Liver (tissue), 9 donors: ENCODE measurements around the gene ATP2B3. TPM values are rescaled to one million over a fixed set of nuclear protein-coding genes. Genes with fewer than 3 reads are reported as not detected.

Experiments used
- DNase-seq: peaks from one replicate; pipeline ENCODE4 v3.0.0-alpha.2; 2017; ENCODE audit warnings: low spot score
- H3K27ac ChIP-seq, 2 donors: one replicate each; pipeline ENCODE4 v1.7.0; 2013; ENCODE audit warnings: inconsistent platforms in 2 of 2, low read length in 2 of 2, control low read depth in 1 of 2, low read depth in 1 of 2, mild to moderate bottlenecking in 1 of 2
- H3K27me3 ChIP-seq, 4 donors: one replicate each; pipeline versions ENCODE4 v1.6.1 to v1.7.0; 2013; ENCODE audit warnings: low read length in 3 of 4, inconsistent platforms in 1 of 4, mild to moderate bottlenecking in 1 of 4, moderate library complexity in 1 of 4; ENCODE audit not compliant: control insufficient read depth in 4 of 4, insufficient read depth in 4 of 4
- H3K36me3 ChIP-seq, 4 donors: one replicate each; pipeline versions ENCODE4 v1.6.1 to v1.7.0; 2013; ENCODE audit warnings: low read length in 3 of 4, mild to moderate bottlenecking in 3 of 4, low read depth in 1 of 4, moderate library complexity in 1 of 4; ENCODE audit not compliant: control insufficient read depth in 4 of 4, insufficient read depth in 3 of 4
- H3K4me1 ChIP-seq, 4 donors: one replicate each; pipeline versions ENCODE4 v1.6.1 to v1.7.0; 2013; ENCODE audit warnings: low read length in 3 of 4, mild to moderate bottlenecking in 3 of 4, moderate library complexity in 1 of 4; ENCODE audit not compliant: control insufficient read depth in 4 of 4, insufficient read depth in 4 of 4
- H3K4me3 ChIP-seq, 3 donors: one replicate each; pipeline versions ENCODE4 v1.6.1 to v1.7.0; 2013; ENCODE audit warnings: low read length in 3 of 3, control low read depth in 1 of 3, low read depth in 1 of 3, mild to moderate bottlenecking in 1 of 3
- H3K9ac ChIP-seq, 2 donors: one replicate each; pipeline ENCODE4 v1.7.0; 2013; ENCODE audit warnings: low read length in 2 of 2, mild to moderate bottlenecking in 2 of 2, moderate library complexity in 2 of 2, control low read depth in 1 of 2, low read depth in 1 of 2
- H3K9me3 ChIP-seq, 4 donors: one replicate each; pipeline versions ENCODE4 v1.6.1 to v1.7.0; 2013; ENCODE audit warnings: low read length in 3 of 4; ENCODE audit not compliant: control insufficient read depth in 4 of 4
- CTCF ChIP-seq: fragments of 150-350 bp; IDR thresholded peaks from 2 replicates; pipeline ENCODE4 v1.5.1; 2017; ENCODE audit warnings: improper control_type of control experiment, low read depth, low read length; ENCODE audit not compliant: missing input control
- EGR1 ChIP-seq, 2 donors: IDR thresholded peaks; 2 replicates each; pipeline ENCODE4 v1.6.1; 2016 to 2018; ENCODE audit warnings: antibody characterized with exemption in 2 of 2, low read depth in 2 of 2
- FOXA1 ChIP-seq: IDR thresholded peaks from 2 replicates; pipeline ENCODE4 v1.6.1; 2016; ENCODE audit warnings: antibody characterized with exemption
- FOXA2 ChIP-seq: IDR thresholded peaks from 2 replicates; pipeline ENCODE4 v1.6.1; 2016; ENCODE audit warnings: antibody characterized with exemption
- GABPA ChIP-seq, 2 donors: IDR thresholded peaks in 1 of 2; conservative IDR thresholded peaks in 1 of 2; 2 replicates each; pipeline ENCODE4 v1.6.1; 2016; ENCODE audit warnings: antibody characterized with exemption in 2 of 2, mild to moderate bottlenecking in 1 of 2, moderate library complexity in 1 of 2
- HNF4A ChIP-seq, 2 donors: conservative IDR thresholded peaks; 2 replicates each; pipeline ENCODE4 v1.6.1; 2016; ENCODE audit warnings: antibody characterized with exemption in 2 of 2, mild to moderate bottlenecking in 2 of 2
- MAX ChIP-seq: IDR thresholded peaks from 2 replicates; pipeline ENCODE4 v1.6.1; 2016; ENCODE audit warnings: antibody characterized with exemption
- NR2F2 ChIP-seq: IDR thresholded peaks from 2 replicates; pipeline ENCODE4 v1.6.1; 2016; ENCODE audit warnings: antibody characterized with exemption
- RAD21 ChIP-seq, 2 donors: IDR thresholded peaks; 2 replicates each; pipeline ENCODE4 v1.6.1; 2016; ENCODE audit warnings: antibody characterized with exemption in 2 of 2, mild to moderate bottlenecking in 2 of 2
- REST ChIP-seq: IDR thresholded peaks from 2 replicates; pipeline ENCODE4 v1.6.1; 2016; ENCODE audit warnings: antibody characterized with exemption, mild to moderate bottlenecking
- RXRA ChIP-seq, 2 donors: IDR thresholded peaks; 2 replicates each; pipeline ENCODE4 v1.6.1; 2017 to 2018; ENCODE audit warnings: antibody characterized with exemption in 2 of 2, mild to moderate bottlenecking in 1 of 2
- SP1 ChIP-seq: IDR thresholded peaks from 2 replicates; pipeline ENCODE4 v1.6.1; 2018; ENCODE audit warnings: antibody characterized with exemption, mild to moderate bottlenecking
- ZBTB33 ChIP-seq: IDR thresholded peaks from 2 replicates; pipeline ENCODE4 v1.6.1; 2016; ENCODE audit warnings: antibody characterized with exemption
- WGBS: extraction: QIAGEN DNeasy Blood & Tissue Kit; methylation state at CpG from one replicate; pipeline ENCODE4 v1.1.7; 2013; 5-methylcytosine and 5-hydroxymethylcytosine counted together
- polyA plus RNA-seq, 2 donors: library from polyadenylated mRNA; stranded (reverse) in 1 of 2; unstranded in 1 of 2; fragments of 200-250 nt in 1 of 2; fragments of >200 nt in 1 of 2; fragmentation: Nextera tagmentation in 1 of 2; extraction: Ambion mirVana in 1 of 2; gene quantifications; one replicate each; pipeline versions ENCODE4 v1.2.1 to v1.2.3, GENCODE V29; 2013 to 2015
- total RNA-seq, 2 donors: library from RNA; depleted of rRNA; stranded (reverse); fragments of >200 nt; gene quantifications; one replicate each; pipeline ENCODE4 v1.2.3, GENCODE V29; 2014
- donor health status: healthy.
- donor health status: healthy.
- donor health status: healthy.
- donor health status: healthy.
- donor health status: healthy.

ATP2B3 gene
- total and polyA plus RNA-seq, 4 donors, result not detected

GRCh38 chrX:153471663-153472280 is 45.7 kb upstream of the ATP2B3 start:
- WGBS, result 81% methylated on average over 11 of the region's 11 CpGs
- Histone ChIP-seq H3K9me3 (no peaks in the 10 kb centered on the region), H3K27me3 (no peaks in the 10 kb centered on the region), H3K4me3 (no peak overlapping the region), H3K36me3 (no peaks in the 10 kb centered on the region), H3K27ac (peak overlapping the region in 1 of 2 donors; percentile 25), H3K4me1 (peaks cover 2 to 15% (median 8%) of the 10 kb centered on the region in 4 donors), H3K9ac (no peak overlapping the region)
- DNase-seq, result no peak
- TF ChIP-seq FOXA1 (no peak), EGR1 (IDR thresholded peaks at IDR 0.05; ENCODE audit: low read depth in 2 of 2) (no peak), CTCF (no peak), FOXA2 (no peak), REST (no peak), ZBTB33 (no peak), GABPA (IDR thresholded peaks at IDR 0.05 in 1 of 2, conservative IDR thresholded peaks at IDR 0.05 in 1 of 2) (no peak), RXRA (IDR thresholded peaks at IDR 0.05) (no peak)

GRCh38 chrX:153473126-153473525 is 44.3 kb upstream of the ATP2B3 start:
- Histone ChIP-seq H3K27ac (no peak overlapping the region), H3K27me3 (no peaks in the 10 kb centered on the region), H3K4me3 (no peak overlapping the region), H3K9ac (no peak overlapping the region), H3K4me1 (peaks cover 2 to 15% (median 8%) of the 10 kb centered on the region in 4 donors), H3K9me3 (no peaks in the 10 kb centered on the region), H3K36me3 (no peaks in the 10 kb centered on the region)
- no peak for DNase-seq
- WGBS, result 97% methylated on average over 10 of the region's 10 CpGs
- no peak for TF ChIP-seq NR2F2
- no peak for TF ChIP-seq MAX
- no peak for TF ChIP-seq SP1
- TF ChIP-seq REST, result no peak
- no peak for TF ChIP-seq FOXA1
- no peak for TF ChIP-seq RAD21 (IDR thresholded peaks at IDR 0.05)
- no peak for TF ChIP-seq ZBTB33
- TF ChIP-seq GABPA (IDR thresholded peaks at IDR 0.05 in 1 of 2, conservative IDR thresholded peaks at IDR 0.05 in 1 of 2), result no peak
- no peak for TF ChIP-seq HNF4A (conservative IDR thresholded peaks at IDR 0.05)
